Kidney tubule cell (primary cell): ENCODE data around the gene ZNF655.
A peak's percentile ranks its signal among the peaks of the same experiment; 100 is the strongest.
"Not testable (repeated sequence)": the region's sequence is repeated elsewhere in the genome, so short reads cannot be mapped to it uniquely, and the experiment has no call there.

Experiments
- DNase-seq: peaks from one replicate; pipeline ENCODE4 v3.0.0-alpha.2; 2018; ENCODE audit warnings: low spot score

Gene ZNF655, protein sequence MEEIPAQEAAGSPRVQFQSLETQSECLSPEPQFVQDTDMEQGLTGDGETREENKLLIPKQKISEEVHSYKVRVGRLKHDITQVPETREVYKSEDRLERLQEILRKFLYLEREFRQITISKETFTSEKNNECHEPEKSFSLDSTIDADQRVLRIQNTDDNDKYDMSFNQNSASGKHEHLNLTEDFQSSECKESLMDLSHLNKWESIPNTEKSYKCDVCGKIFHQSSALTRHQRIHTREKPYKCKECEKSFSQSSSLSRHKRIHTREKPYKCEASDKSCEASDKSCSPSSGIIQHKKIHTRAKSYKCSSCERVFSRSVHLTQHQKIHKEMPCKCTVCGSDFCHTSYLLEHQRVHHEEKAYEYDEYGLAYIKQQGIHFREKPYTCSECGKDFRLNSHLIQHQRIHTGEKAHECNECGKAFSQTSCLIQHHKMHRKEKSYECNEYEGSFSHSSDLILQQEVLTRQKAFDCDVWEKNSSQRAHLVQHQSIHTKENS

DNA sequence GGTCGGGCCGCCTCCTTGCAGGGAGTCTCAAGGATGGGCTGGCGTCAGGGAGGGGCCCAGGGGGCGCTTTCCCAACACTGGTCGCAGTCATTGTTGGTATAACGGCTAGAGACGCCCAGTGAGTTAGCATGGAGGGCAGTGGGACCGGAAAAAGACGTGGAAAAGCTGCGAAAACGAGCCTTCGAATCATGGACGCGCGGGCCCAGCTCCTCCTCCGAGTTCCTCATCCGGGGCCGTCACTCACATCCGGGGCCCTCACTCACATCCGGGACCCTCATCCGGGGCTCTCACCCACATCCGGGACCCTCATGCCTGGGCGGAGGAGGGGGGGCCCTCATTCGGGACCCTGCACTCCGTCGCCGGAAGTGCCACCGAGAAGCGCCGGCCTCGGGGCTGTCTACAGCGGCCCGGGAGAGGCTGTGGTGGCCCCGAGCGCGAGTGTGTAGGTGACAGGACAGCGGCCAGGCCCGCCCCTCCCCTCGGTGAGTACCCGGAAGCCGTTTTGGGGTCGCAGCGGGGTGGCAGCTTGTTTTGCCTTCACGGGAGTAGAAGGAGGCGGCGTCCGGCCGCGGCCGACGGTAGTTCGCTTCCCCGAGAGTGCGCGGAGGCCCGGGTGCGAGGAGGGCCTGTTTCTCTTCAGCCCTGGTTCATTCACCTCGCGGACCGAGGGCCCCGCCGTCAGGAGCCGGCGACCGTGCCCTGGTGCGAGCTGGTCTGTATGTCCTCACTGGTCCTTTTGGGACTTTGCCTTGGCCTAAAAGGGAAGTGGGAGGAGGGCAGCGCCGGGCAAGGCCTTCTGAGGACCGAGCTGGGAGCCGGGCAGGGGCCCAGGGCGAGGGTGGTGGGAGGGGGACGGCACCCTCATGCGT lies at the start of gene ZNF655:
TSS of gene ZNF655 (plus strand) at position 337 of the 869 bp plus-strand sequence. CDS start 1,918 bp downstream, outside the sequence.
- peak; percentile 89 for DNase-seq

DNA sequence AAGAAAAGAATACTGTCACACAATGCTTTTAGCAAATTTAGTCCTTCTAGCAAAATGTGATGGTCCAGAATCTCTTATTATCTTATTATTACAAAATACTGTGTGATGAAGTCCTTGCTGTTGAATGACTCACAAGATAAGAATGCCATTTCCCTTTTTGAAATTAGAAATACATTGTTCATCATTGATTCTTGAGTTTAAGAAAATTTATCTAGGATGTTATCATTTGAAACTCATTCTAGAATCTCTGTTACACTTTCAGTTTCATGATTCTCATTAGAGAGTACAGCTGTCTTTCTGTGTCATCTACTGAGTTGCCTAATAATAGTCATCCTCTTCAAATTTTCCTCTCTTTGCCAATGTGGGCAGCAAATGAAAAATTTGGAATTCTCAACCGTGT lies 44.4 kb upstream of the ZNF655 start:
- no peak for DNase-seq

DNA sequence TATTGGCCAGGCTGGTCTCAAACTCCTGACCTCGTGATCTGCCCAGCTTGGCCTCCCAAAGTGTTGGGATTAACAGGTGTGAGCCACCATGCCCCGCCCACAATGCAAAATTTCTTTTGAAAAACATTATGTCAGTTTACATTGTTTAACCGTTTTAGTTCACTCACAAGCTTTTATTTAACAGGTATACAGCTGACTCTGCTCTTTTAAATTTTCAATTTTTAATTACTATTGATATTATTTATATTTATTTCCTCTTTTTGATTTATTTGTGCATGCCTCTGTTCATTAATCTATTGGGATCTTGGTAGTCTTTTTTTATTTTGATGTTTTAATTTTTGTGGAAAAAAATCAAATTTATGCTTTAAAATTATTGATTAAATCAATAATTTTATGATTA lies 37.0 kb upstream of the ZNF655 start:
- DNase-seq: no peak

DNA sequence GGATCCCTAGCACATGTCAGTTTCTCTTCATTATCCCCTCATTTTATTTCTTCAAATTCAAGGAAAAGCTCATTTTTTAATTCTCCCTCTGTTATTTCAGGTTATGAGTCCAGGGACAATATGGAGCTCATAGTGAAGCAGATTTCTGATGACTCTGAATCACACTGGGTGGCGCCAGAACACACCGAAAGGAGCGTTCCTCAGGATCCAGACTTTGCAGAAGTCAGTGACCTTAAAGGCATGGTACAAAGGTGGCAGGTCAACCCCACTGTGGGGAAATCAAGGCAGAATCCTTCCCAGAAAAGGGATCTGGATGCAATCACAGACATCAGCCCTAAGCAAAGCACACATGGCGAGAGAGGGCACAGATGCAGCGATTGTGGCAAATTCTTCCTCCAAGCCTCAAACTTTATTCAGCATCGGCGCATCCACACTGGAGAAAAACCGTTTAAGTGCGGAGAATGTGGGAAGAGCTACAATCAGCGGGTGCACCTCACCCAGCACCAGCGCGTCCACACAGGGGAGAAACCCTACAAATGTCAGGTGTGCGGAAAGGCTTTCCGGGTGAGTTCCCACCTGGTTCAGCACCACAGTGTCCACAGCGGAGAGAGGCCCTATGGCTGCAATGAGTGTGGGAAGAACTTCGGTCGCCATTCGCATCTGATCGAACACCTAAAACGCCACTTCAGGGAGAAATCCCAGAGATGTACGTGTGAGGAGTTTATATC lies 32.6 kb upstream of the ZNF655 start:
- DNase-seq: no peak

DNA sequence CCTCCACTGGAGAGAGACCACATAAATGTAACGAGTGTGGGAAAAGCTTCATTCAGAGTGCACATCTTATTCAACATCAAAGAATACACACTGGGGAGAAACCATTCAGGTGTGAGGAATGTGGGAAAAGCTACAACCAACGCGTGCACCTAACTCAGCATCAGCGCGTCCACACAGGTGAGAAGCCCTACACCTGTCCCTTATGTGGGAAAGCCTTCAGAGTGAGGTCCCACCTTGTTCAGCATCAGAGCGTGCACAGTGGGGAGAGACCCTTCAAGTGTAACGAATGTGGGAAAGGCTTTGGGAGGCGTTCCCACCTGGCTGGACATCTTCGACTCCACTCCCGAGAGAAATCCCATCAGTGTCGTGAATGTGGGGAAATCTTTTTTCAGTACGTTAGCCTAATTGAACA lies 27.1 kb upstream of the ZNF655 start:
- DNase-seq: no peak

DNA sequence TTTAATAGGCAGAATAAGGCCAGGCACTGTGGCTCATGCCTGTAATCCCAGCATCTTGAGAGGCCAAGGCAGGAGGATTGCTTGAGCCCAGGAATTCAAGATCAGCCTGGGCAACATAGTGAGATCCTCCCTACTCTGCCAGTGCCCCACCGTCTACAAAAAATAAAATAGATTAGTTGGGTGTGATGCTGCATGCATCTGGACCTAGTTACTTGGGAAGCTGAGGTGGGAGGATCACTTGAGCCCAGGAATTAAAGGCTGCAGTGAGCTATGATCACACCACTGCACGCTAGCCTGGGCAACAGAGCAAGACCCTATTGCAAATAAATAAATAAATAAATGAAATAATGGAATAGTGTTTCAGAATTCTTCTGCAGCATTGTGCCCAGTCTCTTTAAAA lies 22.8 kb upstream of the ZNF655 start:
- no peak for DNase-seq

DNA sequence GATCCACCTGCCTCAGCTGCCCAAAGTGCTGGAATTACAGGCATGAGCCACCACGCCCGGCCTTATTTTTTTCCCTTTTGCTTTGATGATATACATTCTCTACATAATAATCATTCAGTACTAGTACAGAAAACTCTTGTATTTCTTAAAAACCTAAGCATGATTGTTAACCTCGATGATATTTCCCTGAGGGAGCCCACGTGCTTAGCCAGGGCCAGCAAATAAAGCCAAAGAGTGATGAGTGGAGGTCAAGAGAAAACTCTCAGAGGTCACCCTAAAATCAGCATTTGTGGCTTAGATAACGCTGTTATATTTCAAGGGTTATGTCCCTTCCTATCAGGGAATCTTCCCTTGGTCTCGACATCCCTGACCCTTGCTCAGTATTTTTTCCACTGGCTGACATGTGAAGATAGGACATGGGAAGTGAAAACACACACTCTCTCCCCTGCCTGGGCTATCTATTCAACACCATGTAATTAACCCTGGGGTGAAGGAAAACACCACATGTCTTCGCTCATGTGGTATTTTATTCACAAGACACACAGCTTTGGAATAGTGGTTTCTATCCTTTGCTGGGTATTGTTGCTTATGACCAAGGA lies 19.1 kb upstream of the ZNF655 start:
- no peak for DNase-seq

DNA sequence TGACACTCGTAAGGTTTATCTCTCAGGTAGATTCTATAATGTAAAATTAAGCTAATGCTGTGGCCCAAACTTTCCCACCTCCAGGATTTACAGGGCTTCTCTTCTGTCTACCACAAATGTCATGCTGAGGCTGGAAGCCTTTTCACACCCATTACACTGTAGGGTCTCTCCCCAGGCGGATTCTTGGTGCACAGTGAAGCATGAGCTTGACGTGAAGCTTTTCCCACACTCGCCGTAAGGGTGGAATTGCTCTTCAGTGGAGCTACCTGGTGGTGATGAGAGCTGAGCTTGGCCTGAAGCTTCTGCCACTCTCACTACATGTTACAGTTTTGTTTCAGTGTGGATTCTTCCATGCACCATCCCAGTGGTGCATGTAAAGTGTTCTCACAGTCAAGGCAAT lies 17.9 kb upstream of the ZNF655 start:
- DNase-seq: no peak

DNA sequence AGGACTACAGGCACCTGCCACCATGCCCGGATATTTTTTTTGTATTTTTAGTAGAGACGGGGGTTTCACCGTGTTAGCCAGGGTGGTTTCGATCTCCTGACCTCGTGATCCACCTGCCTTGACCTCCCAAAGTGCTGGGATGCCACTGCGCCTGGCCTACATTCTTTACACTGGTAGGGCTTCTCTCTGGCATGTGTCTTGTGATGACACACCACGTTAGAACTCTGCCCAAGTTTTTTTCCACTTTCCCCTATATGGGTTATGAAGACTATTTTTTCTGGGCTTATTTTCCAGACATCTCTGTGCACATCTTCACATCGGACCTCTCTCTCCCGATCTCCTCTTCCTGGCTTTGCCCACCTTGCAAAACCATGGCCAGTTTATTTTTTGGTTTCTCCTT lies 17.2 kb upstream of the ZNF655 start:
- no peak for DNase-seq

DNA sequence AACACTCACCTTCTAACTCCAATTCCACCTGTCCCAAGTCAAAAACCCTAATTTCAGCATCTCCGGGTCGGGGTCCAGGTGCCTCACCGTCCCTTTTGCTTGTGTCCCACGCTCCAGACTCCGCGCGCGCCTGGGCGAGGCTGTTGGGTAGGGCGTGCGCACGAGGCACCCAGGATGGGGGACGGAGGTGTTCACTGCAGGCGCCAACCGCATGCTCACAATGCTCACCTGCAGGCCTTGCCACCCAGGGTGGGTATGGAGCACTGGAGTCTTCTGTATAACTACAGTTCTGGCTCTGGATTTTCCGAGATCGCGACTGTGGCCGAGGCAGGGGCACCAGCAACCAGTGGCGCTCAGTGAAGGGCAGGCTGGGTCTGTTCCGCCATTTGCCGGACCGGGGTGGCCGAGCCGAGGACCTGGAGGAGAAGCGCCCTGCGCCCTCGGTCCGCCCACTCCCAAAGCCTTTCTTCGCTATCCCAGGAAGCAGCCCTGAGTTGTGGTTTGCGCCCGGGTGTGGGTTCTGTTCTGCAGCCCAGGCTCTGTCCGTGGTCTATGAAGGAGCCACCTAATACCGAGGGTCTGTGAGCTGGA lies 15.3 kb upstream of the ZNF655 start:
- DNase-seq: no peak

DNA sequence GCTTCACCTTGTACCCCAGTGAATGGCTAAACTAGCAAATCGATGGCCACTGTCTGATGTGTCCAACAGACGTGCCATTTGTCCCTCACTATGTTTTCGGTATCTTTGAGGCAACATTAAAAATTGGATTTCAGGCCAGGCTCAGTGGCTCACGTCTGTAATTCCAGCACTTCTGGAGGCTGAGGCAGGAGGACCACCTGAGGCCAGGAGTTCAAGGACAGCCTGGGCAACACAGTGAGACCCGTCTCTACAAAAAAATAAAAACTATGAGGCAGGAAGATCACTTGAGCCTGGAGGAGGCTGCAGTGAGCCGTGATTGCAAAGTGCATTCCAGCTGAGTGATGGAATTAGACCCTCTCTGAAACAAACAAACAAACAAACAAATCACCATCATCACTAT lies 14.5 kb upstream of the ZNF655 start:
- no peak for DNase-seq

DNA sequence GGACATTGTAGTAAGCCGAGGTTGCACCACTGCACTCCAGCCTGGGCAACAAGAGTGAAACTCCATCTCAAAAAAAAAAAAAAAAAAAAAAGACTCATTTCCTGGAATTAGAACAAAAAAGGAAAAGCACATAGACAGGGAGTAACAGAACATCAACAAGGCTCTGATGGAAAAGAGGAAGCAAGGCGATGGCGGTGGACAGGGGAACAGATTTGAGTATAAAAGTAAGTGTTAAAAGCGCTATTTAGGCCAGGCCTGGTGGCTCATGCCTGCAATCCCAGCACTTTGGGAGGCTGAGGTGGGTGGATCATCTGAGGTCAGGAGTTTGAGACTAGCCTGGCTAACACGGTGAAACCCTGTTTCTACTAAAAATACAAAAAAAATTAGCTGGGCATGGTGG lies 13.1 kb upstream of the ZNF655 start:
- not testable (repeated sequence) for DNase-seq

DNA sequence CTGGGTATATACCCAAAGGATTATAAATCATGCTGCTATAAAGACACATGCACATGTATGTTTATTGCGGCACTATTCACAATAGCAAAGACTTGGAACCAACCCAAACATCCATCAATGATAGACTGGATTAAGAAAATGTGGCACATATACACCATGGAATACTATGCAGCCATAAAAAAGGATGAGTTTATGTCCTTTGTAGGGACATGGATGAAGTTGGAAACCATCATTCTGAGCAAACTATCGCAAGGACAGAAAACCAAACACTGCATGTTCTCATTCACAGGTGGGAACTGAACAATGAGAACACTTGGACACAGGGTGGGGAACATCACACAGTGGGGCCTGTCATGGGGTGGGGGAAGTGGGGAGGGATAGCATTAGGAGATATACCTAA lies 8.9 kb upstream of the ZNF655 start:
- not testable (repeated sequence) for DNase-seq

DNA sequence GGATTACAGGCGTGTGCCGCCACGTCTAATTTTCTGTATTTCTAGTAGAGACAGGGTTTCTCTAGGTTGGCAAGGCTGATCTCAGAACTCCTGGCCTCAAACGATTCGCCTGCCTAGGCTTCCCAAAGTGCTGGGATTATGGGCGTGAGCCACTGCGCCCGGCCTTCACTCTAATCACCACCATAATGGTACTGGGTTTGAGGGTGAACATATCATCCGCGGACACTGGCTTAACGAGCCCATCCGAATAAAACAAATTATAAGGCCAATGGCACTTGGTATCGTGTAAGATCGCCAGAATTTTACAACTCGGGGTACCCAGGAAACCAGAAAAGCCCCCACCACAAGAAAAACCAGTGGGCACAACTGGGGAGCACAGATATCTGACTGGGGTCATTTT lies 7.1 kb upstream of the ZNF655 start:
- no peak for DNase-seq

DNA sequence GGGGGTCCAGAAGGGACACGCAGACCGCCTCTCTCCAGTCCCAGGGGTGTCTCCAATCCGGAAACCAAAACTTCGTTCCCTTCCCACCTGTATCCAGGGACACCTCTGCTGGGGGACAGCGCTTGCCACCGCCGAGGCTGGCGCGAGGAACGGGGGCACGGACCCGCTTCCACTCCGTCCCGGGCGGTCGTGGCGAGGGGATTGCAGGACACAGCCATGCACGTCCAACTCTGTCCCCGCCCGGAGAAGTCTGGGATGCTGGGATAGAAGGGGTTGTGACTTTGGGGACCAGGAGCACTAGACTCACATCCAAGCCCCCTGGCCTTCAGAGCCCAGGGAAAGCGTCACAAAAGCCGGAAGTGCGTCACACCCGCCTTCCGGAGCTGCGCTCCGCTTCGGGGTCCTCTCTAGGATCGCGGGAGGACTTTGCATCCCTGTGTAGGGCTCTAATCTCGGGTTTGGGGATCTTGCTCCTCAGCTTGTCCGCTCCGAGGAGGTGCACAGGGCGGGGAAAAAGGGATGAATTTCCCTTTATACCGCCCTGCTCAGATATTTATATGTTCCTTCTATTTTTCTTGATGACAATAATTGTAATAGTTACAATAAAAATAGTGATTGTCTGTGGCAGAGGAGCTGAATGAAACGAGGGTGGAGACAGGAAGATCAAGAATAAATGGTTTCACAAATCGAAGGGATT lies 6.5 kb upstream of the ZNF655 start, which contains the start of gene FAM200A:
TSS of gene FAM200A (minus strand) at position 348 of the 697 bp plus-strand sequence. CDS start 3,707 bp downstream, outside the sequence.
- peak; percentile 88 for DNase-seq

DNA sequence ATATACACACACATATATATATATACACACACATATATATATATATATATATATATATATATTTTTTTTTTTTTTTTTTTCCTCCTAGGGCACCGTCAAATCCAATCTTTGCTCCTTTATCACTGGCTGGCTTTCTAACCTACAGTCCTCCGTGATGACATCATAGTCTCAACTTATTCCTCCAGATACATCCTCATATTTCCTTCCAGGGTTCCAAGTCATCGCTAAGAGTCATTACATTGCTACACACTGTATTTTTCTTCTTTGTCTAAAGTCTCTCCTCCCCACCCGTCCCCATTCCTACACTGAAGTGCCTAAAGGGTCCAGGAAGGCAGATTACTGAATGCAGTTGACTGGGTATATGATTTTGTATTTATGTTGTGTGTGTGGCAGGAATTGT lies 5.4 kb upstream of the ZNF655 start:
- no peak for DNase-seq

DNA sequence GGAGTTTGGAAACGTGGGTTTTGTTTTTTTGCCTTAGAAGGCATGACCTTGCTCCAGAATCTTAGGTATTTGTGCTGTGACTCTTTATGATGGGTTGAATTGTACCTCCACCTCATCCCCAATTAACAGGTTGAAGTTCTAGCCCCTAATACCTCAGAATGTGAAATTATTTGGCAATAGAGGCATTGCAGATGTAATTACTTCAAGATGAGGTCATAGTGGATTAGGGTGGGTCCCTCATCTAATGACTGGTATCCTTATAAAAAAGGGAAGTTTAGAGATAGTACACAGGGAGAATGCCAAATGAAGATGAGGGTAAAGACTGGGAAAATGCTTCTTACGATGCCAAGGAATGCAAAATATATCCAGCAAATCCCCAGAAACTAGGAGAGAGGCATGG lies 3.5 kb upstream of the ZNF655 start:
- no peak for DNase-seq

DNA sequence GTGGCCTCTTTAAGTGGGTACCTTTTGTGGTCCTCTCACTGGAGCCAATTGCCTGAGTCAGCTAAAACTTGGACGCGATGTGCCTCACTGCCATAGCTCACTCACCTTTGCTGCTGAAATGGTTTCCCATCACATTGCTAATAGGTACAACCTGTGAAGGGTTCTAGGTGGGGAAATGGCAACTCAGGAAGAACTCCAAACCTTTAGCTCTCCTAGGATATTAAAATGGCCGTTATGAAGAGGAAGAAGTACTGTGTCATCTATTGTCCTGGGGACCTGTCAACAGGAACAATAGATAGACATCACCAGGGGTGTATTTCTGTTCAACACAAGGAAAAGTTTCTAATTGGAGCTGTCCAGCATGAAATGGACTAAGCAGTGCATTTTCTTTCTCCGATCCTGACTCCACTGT lies 1.2 kb upstream of the ZNF655 start:
- peak; percentile 14 for DNase-seq

DNA sequence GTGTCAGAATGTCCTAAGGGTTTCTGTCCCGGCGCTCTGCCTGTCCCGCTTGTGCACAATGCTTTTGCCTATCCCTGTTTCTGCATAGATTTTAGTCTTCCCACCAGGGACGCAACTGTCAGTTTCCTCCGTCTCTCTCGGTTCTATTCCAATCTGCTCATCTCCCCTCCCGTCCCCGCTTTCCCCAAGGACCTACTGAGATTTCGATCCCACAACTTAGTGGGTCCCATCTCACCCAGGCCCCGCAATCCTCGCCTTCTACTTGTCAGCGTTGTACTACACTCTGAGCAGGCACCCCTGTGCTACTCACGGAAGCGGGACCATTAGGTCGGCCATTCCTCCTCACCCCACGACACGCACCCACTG lies 519 bp upstream of the ZNF655 start:
- no peak for DNase-seq

DNA sequence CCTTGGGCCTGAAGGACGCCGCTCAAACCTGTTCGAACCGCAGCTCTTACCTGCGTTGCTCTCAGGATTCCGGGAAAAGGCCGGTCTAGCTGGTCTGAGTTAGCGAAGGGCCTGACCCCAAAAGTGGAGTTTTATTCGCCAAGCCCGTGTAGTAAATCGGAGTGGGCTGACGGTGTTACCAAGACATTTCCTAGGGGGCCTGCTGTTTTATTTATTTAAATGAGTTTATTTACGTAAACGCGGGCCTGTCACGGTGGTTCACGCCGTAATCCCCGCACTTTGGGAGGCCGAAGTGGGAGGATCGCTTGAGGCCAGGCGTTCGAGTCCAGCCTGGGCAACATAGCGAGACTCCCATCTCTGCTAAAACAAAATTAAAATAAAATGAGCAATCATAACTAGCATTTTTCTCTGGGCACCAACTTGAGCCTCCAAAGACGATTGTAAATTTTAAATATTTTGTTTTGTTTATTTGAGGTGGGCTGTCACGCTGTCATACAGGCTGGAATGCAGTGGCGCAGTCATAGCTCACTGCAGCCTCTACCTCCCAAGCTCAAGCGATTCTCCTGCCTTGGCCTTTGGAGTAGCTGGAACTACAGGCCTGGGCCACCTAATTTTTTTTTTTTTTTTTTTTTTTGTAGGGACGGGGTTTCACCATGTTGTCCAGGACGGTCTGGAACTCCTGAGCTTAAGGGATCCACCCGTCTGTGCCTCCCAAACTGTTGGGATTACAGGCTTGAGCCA lies 903 bp downstream of the ZNF655 start:
- peak; percentile 35 for DNase-seq
